NCI-H526 (cell line): ENCODE measurements around the gene IQCN.

Source experiments
- DNase-seq, 2 experiments: peaks; one replicate each; lab custom pipeline; 2025; lab: John Stamatoyannopoulos, UW

Gene IQCN

DNA sequence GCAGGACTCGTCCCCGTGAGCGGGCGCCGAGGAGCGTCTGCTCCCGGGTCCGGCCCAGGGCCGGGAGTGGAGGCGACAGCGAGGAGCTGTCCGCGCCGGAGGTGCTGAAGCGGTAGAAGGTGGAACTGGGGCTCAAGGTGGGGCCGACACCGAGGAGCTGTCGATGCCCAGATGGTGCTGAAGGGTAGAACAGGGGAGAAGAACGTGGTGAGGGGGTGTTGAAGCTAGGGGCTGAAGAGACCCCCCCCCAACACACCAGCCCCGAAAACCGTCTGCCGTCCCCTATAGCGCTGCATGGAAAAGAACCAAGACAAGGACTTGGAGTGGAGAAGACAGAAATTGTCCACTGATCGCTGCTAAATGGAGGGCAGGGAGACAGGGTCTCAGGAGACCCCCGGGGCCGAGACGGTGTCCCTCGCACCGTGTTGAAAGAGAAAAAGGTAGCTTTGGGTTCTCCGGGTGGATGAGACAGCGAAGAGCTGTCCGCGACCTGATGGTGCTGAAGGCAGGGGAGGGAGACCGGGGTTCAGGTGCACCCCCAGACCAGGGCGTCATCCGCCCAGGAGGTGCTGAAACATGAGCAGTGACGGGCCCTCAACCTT, 40.9 kb downstream of the IQCN start:
- peak in 1 of 2 experiments; percentile 68 for DNase-seq

DNA sequence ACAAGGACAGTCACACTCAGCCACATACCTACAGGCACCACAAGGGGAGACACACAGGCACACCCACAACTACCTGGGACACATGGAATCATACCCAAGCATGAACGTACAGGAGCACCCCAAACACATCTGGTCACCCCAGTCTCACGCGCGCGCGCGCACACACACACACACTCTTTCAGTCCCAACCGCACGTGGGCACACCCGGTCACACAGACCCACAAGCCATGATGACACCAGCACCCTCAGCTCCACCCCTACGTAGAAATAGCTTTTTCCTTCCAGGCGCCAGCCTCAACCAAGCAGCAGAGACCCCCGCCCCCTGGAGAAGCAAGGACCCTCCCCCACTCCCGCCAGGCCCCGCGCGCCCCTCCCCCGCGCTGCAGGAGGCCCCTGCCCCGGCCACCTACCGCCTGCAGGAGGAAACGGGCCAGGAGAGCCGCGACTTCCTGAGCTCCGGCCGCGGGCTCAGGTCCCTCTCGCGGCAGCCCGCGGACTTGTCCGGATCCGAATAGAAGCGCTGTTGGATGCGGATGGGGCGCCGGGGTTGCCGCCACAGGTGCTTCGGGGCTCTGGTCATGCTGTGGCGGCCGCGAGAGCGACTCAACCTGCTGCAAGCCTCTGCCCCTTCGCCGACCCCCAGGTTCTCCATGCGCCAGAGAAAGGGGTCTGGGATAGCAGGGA, 41.6 kb downstream of the IQCN start:
- peak; percentile 31 to 77 for DNase-seq

DNA sequence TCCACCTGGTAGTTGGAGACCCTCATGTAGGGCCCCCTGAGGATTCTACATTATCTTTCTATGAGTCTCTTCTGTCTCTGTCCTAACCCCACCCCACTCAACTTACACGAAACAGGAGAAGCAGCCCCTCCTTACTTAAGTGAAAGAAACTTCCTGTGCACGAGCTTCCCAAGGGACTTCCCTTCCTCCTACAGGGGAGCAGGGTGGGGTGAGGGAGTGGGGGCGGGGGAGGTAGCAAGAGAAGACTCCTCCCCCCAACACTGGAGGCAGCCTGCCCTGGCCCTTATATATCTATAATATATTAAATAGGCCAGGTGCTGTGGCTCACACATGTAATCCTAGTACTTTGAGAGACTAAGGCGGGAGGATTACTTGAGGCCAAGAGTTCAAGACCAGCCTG, 42.5 kb downstream of the IQCN start:
- peak in 1 of 2 experiments; percentile 21 for DNase-seq

DNA sequence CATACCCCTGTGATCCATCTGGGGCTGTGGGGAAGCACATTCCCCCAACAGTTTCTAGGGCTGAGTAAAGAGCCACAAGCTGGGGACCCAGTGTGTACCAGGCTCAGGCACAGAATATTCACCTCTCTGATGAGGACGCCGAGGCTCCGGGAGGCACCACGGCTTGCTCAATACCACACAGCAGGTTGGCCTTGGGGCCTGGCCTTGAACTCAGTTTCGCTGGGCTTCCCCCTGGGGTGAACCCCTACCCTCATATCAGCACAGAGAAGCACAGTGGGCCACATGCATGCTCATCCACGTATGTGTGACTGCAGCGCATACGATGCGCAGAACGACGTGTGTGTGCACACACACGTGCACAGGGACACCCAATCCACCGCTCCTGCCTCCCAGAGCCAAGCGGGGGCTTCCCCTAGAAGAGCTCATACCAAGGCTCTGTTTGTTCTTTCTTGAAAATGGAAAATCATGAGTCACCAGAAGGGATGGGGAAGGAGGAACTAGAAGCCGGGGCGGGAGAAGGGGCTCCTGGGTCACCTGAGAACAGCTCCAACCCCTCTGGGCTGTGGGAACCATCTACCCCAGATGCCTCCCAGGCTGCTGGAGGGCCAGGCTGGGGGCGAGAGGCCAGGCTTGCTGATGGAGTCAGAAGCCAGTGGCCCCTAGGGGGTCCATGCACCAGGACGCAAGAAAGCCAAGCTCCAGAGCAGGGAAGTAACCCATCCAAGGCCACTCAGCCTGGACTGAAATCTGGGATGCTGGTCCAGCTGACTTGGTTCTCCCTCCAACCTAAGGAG, 43.1 kb downstream of the IQCN start:
- DNase-seq, result no peak

DNA sequence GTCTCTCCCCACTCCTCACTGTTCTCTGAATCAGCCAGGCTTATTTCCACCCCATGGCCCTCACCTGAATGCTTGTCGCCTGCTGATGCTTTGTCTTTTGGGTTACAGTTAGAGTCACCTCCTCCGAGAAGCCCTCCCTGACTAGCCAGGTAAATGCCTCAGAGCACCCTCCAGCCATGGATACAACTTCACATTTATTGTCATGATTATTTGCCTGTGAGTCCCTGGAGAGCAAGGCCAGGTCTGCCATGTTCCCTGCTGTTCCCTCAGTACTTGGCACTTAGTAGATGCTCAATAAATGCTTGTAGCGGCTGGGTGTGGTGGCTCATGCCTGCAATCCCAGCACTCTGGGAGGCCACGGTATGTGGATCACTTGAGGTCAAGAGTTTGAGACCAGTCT, 44.3 kb downstream of the IQCN start:
- no peak for DNase-seq

DNA sequence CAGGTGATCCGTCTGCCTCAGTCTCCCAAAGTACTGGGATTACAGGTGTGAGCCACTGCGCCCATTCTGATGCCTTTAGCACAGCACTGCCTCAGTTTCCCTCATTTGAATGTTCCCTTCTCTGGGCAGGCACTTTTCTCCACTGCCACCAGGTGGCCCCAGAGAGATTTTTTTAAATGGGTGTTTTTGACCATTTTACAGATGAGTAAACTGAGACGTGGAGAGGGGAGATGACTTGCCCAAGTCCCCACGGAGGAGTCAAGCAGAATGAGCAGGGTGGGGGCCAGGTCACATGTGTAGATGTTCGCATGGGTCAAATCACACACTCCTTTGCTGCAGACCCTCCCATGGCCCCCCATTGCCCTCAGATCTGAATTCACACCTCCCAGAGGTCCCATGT, 44.8 kb downstream of the IQCN start:
- no peak for DNase-seq

DNA sequence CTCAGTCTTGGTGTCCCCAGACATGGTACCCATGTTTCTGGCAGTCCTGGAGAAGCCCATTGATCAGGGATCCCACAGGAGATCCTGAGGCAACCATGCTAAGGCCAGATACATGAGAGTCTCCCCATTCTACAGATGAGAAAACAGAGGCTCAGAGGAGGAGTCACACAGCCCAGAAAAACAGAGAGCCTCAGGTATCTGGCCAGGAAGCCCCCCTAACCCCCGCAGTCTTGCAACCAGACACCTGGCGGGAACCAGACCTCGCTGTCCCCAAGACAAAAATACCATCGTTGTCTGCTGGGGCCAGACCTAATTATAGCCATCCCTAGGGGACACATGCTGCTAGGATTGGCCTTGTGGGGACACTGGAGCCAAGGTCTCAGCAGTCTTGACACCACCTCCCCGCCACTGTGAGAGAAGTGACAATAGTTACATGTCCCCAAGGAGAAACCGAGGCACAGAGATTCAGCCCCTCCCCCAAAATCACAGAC, 46.4 kb downstream of the IQCN start:
- no peak for DNase-seq

DNA sequence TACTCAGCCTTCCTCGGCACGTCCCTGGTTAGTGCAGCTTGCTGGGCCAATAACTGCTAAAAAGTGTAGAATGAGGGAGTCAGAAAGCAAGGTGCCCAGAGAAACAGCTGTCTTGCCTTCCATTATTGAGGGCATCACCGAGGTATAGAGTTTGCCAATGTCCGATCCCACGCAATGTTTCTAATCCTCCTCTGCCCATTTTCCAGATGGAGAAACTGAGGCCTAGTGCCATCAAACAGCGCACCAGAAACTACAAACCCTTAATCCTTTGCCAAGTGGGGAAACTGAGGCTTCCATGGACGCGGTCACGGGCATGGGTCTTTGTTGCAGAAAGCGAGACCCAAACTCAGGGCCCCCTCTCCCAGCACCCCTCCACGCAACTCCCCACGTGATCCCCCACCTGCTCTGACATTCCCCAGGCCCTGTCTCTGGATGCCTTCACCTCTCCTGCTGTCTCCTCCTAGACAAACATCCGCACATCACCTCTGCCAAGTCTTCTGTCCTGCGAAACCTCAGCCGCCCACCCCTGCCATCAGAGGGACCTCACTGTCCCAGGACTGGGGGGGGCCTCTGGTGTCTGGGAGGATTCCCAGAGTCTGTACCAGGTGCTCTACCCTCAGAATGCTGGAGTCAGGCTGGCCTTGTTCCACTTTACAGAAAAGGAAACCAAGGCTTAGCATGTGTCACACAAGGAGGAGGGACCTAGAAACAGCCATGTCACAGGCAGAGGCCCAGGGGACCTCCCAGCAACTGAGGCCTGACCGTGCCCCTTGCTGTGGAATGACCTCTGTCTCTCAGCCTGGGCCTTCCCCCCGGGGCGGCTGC, 47.1 kb downstream of the IQCN start:
- no peak for DNase-seq

DNA sequence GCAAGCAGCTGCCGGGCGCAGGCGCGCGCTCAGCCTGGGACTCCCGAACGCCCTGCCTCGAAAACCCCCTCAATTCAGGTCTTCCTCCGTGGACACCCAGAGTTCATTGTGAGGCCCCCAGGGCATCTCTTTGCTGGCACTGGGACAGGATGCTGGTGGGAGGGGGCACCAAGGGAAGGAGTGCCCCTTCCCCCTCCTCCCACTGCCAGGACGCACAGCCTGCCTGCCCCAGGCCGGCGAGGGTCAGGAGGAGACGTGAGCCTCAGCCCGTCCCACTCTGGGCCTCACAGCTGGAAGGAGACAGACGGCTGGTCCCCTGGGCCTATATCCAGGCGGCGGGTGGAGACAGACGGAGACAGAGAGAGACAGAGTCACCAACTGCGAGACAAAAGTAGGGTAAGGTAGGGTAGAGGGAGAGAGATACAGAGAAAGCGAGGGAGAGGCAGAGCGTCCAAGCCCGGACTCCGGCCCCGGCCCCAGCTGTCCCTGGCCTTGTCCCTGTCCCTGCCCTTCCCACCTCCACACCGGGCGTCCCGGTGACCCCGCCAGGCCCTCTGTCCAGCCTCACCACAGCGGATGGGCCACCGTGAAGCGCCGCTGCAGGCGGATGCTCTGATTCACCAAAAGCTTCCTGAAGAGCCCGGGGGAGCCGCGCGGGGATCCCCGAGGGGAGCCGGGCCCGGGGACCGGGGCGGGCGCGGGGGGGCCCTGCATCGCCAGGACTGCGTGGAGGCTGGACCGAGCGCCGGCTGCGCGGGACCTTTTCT, 48.4 kb downstream of the IQCN start, which contains the start of gene PDE4C:
TSS of gene PDE4C (minus strand) at position 737 of the 767 bp plus-strand sequence. CDS start at position 714, 23 bp downstream.
- DNase-seq, result peak in 1 of 2 experiments; percentile 19

DNA sequence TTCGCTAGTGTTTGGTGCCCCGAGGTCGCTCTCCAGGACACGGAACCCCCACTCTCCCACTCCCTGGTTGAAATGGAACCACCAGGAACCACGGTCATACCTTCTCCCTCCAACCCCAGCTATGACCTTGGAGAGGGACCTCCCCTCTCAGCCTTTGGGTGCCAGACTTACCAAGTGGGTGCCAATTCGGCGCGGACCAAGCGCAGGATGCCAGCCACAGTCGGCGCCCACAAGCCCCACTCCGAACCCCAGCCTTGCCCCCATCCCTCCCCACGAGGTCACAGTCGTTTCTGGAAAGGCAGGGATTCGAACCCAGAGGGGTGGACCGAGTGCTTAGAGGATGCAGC, 48.9 kb downstream of the IQCN start:
- no peak for DNase-seq

DNA sequence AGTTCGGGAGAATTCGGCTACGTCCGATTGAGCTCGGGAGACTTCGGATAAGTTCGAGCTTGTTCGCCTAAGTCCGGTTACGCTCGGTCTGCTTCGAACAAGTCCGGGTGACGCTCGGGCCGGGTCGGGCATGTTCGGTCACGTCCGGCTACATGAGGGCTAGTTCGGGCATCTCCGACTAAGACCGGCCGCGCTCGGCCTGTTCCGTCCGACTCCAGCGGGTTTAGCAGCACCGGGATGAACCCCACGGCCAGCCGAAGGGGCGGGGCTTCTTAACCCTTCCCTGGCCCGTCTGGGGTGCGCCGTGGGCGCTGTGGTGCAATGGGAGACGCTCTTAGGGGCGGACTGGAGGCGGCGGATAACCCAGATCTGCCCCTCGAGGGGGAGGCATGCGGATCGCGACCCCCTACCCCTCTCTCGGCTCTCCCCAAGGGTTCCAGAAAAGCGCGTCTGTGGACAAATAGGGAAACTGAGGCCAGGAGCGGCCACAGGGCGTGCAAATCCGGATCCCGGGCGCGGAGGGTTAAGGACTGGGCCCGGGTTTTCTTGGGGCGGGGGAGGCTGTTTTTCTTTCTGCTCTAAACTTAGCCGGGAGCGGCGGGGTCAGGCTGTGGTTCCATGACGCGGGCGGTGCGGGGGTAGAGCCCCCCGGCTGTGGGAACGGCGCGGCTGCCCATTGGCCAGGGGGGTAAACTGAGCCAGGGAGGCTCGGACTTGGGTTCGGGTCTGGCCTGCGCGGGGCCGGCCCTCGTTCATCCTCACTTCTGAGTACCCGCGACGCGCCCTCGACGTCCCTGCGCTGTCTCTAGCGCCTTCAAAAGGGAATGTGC, 49.5 kb downstream of the IQCN start:
- peak; percentile 89 to 97 for DNase-seq

DNA sequence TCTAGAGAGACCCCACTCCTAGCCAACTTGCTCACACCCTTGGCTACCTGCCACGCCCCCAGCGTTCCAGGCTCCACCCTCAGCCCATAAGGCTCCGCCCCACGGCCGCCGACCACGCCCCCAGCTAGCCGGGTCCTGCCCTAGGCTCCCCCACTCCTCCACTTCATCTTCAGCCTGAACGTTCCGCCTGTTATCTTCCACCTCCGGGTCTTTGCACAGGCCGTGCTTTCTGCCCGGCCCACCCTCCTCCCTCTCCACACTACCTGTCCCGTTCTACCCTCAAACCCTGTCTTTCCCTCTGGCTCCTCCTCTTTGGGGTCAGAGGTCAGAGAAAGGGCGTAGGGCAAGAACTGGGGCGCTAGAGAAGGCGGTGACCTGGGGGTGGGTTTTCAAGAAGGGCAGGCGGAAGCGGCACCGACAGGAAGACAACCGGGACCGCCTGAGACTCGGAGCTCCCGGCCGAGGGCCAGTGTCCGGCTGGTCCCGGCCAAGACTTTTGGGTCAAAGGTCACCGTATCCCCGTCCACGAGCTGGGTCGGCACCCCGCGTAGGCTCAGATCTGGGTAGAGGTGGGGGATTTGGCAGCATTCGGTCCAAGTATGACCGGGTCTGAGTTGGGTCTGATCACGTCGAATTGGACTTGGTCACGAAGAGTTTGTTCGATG, 50.3 kb downstream of the IQCN start:
- DNase-seq, result peak in 1 of 2 experiments; percentile 35

DNA sequence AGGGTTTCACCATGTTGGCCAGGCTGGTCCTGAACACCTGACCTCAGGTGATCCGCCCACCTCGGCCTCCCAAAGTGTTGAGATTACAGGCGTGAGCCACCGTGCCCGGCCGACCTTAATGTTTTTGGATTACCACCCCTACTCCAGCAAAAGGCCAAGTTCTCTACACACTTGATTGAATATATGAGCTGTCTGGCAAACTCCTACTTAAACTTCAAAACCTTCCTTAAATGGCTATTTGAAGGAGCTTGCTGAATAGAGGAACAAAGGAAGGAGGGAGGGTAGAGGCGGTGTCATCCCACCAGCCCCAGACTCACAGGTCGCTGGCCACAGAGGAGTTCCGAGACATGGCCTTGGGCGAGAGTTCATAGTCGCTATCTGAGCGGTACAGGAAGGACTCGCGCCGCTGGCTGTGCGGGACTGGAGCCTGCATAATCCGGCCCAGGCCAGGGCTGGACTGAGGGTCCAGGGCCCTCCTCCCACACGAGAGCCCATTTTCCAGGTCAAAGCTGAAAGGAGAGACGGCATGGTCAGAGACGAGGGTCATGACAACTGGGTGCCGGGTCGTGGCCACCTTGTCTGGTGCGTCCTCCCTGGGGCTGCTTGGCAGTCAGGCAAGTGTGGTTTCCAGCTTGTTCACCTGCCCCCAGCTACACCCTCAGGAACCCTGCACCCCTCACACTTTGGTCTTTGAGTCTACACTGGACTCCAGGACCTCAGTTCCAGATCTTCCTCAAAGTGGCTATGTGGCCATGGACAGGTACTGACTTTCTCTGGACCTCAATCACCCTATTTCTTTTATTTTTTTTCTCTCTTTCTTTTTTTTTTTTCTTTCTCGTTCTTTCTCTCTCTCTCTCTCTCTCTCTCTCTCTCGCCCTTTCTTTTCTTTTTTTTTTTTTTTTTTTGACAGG, 52.2 kb downstream of the IQCN start:
- DNase-seq, result no peak

DNA sequence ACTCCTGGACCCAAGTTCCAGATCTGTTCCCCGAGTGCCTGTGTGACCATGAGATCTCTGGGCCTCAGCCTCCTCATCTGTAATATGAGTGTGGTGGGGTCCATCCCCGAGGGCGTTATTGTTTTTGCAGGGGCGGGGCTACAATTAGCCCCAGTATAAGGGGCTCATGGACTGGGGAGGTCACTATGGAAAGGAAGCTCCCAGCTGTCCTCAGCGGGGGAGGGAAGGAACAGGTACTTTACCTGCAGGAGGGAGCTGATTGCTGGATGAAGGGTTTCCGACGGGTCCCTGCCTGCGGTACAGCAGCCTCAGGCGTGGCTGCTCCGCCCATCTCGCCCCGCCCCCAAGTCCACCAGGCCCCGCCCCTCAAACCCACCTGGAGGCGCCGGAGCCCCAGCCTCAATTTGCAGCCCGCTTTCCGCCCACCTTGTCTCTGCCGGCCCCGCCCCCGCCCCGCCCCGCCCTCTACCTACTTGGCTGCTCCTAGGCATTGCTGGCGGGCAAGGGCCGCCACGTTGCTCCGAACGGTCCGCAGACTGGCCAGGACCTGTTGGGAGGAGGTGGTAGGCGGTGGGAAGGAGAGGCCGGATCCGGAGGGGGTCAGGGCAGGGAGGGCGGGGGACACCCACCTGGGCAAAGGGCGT, 53.5 kb downstream of the IQCN start:
- peak in 1 of 2 experiments; percentile 49 for DNase-seq

DNA sequence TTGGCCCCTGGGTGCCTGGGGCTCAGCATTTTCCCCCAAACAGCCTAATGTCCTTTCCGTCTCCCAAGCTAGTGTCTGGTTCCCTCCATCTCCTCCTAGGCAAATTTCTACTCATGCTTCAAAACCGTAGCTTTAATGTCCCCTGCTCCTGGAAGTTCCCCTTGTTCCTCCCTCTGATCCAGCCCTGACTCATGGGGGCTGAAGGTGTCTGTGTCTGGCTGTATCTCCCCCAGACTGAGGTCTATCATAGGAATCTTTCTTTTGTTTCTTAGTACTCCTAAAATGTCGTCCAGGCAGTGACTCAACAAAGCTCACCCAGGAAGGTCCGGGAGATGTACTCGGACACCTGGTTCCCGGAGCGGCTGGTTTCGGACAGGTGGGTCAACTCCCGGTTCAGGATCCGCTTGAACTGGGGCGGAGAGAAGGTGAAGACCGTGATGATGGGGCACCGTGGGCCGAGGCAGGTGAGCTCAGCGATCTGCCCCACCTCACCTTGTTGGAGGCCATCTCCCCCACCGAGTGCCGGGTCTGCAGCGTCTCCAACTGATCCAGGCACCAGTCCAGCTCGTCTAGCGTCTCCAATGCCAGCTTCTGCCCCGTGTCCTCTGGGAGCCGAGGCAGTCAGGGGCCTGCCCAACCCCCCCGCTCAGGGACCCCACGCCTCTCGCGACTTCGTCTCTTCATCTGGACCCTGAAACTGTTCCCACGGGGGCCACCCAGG, 54.2 kb downstream of the IQCN start:
- DNase-seq, result no peak

DNA sequence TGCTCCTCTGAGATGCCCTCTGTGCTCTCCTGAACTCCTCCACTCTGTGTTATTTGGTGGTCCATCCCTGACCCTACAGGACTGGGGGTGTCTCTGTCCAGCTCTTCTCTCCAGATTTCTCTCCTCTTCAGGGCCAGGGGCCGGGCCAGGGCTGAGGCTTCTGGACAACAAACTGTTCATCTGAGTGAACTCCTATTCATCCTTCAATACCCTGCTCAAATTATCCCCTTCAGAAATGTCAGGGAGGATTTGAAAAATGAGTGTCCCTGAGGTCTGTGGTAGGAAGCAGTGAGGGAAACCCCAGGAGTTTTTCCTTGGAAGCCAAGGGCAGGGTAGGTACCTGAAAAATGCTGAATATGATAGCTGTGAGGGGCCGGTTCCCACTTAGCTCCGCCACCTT, 55.7 kb downstream of the IQCN start:
- DNase-seq, result no peak

DNA sequence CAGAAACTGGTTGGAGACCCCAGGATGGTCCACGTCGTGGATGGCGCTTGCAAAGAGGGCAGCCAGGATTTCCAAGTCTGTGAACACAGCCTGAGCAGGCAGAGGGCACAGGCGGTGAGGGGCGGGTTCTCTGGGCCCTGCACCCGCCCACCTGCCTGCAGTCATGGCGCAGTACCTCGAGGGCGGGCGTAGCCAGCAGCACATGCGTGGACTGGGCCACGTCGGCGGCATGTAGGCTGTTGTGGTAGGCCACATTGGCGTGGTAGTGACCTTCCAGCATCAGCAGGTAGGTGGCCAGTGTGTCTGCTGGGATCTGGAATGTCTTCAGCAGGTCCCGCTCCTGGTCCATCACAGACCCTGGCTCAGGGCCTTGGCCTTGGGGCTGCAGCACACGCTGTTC, 56.1 kb downstream of the IQCN start:
- DNase-seq, result no peak

DNA sequence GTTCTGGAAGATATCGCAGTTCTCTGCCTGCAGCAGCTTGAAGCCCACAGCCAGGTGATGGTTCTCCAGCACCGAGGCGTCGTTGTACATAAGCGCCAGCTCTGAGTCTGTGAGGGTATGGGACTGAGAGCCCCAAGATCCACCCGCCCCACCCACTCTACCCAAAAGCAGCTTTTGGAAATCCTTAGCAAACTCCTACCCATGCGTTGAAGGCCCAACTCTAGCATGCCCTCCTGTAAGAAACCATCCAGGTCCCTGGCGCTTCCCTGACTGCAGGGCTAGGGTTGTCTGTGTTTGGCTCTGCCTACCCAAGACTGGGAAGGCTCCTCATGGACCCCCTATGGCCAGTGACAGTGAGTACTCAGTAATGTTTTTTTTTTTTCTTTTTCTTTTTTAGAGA, 57.5 kb downstream of the IQCN start:
- no peak for DNase-seq
